ENCODE data around the gene RASSF7. TPM values are rescaled to one million over a fixed set of nuclear protein-coding genes. Genes with fewer than 3 reads are reported as not detected.

The RASSF7 gene
- total and polyA plus RNA-seq, 11 donors, result 1.1 to 15.5 (median 5.7) TPM

DNA sequence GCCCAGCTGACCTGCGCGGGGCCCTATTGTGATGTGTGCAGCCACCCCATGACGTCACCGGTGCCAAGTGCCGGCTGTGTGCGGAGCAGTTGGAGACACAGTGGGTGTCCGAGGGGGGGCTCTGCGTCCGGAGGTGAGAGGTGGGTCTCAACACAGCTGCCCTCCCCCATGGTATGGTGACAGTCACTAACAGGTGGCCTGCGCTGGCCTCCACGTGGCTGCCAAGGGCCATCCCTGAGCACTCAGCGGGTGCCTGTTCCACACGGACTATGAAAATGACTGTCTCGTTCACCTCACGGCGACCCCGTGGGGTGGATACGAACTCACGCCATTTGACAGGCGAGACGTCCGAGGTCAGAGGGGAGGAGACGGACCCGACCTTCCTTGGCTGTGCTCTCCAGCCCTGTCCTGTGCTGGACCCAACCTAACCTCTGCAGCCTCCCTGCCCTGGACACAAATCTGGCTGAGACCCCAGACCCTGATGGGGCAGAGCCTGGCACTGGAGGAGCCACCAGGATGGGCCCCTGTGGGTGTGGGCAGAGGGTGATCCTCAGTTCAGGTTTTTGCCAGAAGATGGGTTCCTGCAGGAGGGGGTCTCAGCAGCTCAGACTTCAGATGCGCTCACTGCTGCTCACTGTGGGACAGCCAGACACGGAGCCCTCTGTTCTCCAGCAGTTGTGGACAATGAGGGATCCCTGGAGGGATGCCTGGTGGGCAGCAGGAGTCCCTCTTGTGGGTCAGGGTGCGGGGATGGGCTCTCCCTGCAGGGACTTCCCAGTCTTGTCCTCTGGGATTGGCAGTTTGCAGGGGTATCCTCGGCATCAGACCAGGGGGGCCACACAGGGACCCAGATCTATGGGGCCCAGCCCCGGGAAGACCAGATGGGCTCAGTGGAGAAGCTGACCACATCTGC, 31.7 kb upstream of the RASSF7 start:
- ATAC-seq, result peak in 1 of 4 donors; percentile 6
- intact Hi-C loops (cut with DNase I), result no loop called here
- TF ChIP-seq, protein P1, sequence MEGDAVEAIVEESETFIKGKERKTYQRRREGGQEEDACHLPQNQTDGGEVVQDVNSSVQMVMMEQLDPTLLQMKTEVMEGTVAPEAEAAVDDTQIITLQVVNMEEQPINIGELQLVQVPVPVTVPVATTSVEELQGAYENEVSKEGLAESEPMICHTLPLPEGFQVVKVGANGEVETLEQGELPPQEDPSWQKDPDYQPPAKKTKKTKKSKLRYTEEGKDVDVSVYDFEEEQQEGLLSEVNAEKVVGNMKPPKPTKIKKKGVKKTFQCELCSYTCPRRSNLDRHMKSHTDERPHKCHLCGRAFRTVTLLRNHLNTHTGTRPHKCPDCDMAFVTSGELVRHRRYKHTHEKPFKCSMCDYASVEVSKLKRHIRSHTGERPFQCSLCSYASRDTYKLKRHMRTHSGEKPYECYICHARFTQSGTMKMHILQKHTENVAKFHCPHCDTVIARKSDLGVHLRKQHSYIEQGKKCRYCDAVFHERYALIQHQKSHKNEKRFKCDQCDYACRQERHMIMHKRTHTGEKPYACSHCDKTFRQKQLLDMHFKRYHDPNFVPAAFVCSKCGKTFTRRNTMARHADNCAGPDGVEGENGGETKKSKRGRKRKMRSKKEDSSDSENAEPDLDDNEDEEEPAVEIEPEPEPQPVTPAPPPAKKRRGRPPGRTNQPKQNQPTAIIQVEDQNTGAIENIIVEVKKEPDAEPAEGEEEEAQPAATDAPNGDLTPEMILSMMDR (IDR thresholded peaks at IDR 0.05), result no peak
- TF ChIP-seq POLR2A (IDR thresholded peaks at IDR 0.05), result no peak
- peaks cover under 1 to 19% (median 6%) of the 10 kb centered on the region in 12 donors for H3K4me1 ChIP-seq
- H3K27me3 ChIP-seq, result no peaks in the 10 kb centered on the region
- H3K36me3 ChIP-seq, result peaks cover 0 to 29% (median 20%) of the 10 kb centered on the region in 9 donors
- H3K9me3 ChIP-seq, result no peaks in the 10 kb centered on the region
- DNase-seq, result no peak
- H3K27ac ChIP-seq, result no peak overlapping the region
- 75 to 77% (median 76%) methylated on average over 20 to 29 of the region's 29 CpGs for WGBS, 4 donors
- no peak overlapping the region for H3K4me3 ChIP-seq

DNA sequence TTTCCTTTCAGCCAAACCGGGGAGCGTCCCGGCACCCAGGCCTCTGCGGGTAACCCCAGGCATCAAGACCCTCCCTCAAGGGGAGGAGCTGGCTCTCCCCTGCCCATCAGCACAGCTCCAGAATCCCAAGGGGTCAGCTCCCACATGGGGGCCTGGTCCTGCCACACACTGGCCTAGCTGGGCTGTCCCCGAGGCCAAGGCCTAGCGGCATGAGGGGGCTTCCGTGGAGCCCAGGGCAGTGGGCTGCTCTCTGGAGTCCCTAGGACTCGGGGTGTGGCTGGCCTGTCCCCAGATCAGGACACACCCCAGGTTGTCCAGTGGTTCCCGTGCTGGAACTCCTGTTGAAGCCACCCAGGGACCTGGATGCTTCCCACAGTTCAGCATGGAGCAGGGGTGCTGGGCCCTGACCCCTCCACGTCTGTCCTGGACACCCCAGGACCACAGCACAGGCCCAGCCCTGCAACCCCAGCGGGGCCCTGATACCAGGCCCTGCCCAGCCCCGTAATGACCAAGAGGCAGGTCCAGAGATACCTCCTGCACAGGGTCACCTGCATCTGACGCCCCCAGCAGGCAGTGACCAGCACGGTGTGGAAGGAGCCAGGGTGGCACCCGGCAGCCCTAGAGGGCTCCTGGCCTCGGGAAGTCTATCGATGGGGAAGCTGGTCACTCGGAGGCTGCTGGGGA, 30.9 kb upstream of the RASSF7 start:
- TF ChIP-seq, protein P1 (IDR thresholded peaks at IDR 0.05), result no peak
- TF ChIP-seq POLR2A (IDR thresholded peaks at IDR 0.05), result no peak
- H3K9me3 ChIP-seq, result no peaks in the 10 kb centered on the region
- WGBS, 4 donors, result 81 to 86% (median 83%) methylated on average over 14 to 18 of the region's 18 CpGs
- peaks cover 0 to 29% (median 20%) of the 10 kb centered on the region in 9 donors for H3K36me3 ChIP-seq
- DNase-seq (no peak), ATAC-seq (no peak)
- H3K4me1 ChIP-seq, result peaks cover 3 to 27% (median 12%) of the 10 kb centered on the region in 12 donors
- no peak overlapping the region for H3K4me3 ChIP-seq
- no peaks in the 10 kb centered on the region for H3K27me3 ChIP-seq
- no peak overlapping the region for H3K27ac ChIP-seq
- intact Hi-C loops (cut with DNase I), result no loop called here

DNA sequence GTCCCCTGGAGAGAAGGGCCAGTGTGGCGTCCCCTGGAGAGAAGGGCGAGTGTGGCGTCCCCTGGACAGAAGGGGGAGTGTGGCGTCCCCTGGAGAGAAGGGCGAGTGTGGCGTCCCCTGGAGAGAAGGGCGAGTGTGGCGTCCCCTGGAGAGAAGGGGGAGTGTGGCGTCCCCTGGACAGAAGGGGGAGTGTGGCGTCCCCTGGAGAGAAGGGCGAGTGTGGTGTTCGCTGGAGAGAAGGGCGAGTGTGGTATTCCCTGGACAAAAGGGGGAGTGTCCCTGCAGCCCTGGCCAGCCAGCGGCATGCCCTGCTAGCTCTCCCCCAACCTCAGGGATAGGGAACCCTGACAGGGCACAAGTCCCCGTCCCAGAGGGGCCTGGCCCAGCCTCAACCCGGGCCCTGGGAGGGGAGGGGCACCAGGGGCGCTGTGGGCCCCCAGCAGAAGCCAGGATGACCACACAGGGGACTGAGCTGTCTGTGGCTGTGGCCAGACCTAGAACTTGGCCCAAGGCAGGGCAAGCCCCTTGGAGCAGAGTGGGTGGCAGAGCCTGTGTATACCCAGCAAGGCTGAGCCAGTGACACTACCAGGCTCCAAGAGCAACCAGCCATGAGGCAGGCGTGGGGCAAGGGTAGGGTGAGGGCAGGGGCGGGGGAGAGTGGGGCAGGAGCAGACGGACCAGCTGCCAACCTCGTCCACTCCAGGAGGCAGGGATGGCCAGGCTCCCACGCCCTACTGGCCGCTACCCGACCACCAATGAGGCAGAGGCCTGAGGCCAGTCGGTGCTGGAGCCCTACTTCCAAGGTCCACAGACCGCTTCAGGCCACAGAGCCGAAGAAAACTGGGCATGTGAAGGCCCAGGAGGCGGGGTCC, 29.6 kb upstream of the RASSF7 start:
- no peaks in the 10 kb centered on the region for H3K27me3 ChIP-seq
- no peaks in the 10 kb centered on the region for H3K9me3 ChIP-seq
- 88 to 91% (median 90%) methylated on average over 18 to 28 of the region's 28 CpGs for WGBS, 4 donors
- no peak overlapping the region for H3K4me3 ChIP-seq
- peaks cover 3 to 34% (median 16%) of the 10 kb centered on the region in 12 donors for H3K4me1 ChIP-seq
- intact Hi-C loops (cut with DNase I), result no loop called here
- ATAC-seq (no peak), DNase-seq (no peak)
- TF ChIP-seq, protein P1 (IDR thresholded peaks at IDR 0.05), result no peak
- TF ChIP-seq POLR2A (IDR thresholded peaks at IDR 0.05), result no peak
- no peak overlapping the region for H3K27ac ChIP-seq
- H3K36me3 ChIP-seq, result peaks cover 0 to 29% (median 20%) of the 10 kb centered on the region in 9 donors
